ENCODE data around the gene GABRP.
"Not testable (repeated sequence)": the region's sequence is repeated elsewhere in the genome, so short reads cannot be mapped to it uniquely, and the experiment has no call there.

- not testable (repeated sequence) for TF ChIP-seq CTCF (conservative IDR thresholded peaks at IDR 0.05; ENCODE audit: low read length); EZH2phosphoT487 (IDR thresholded peaks at IDR 0.05; ENCODE audit: borderline replicate concordance)
Measured at GRCh38 chr5:170765868-170766267, 17.7 kb upstream of the GABRP start.

Data from Loucy (cell line).